ENCODE measurements around the gene UNC13A. TPM values are rescaled to one million over a fixed set of nuclear protein-coding genes. Genes with fewer than 3 reads are reported as not detected.
"Not testable (repeated sequence)": the region's sequence is repeated elsewhere in the genome, so short reads cannot be mapped to it uniquely, and the experiment has no call there.

Gene UNC13A
- total RNA-seq, 1 donor from 2014 or later = 1.3 TPM

DNA sequence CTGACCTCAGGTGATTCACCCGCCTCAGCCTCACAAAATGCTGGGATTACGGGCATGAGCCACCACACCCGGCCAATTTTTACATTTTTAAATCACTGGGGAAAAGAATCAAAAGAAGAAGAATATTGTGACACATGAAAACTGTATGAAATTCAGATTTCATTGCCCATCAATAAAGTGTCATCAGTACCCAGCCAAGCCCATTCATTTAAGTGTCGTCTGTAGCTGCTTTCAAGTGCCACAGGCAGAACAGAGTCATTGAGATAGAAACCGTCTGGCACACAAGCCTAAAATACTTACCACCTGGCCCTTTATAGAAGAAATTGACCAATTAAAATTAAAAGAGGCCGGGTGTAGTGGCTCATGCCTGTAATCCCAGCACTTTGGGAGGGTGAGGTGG, 117.4 kb downstream of the UNC13A start:
- Histone ChIP-seq H3K27me3 (no peaks in the 10 kb centered on the region), H3K4me1 (no peaks in the 10 kb centered on the region), H3K27ac (no peak overlapping the region), H3K36me3 (no peaks in the 10 kb centered on the region), H3K9ac (no peak overlapping the region), H3K9me3 (ENCODE audit: low read depth) (no peaks in the 10 kb centered on the region), H3K79me2 (ENCODE audit: low read depth) (no peaks in the 10 kb centered on the region), H2AFZ (replicated peaks) (no peak overlapping the region), H3K4me3 (no peak overlapping the region), H3F3A (ENCODE audit: low read depth) (peaks cover 5% of the 10 kb centered on the region), H3K4me2 (no peak overlapping the region), H4K20me1 (ENCODE audit: low read depth) (no peaks in the 10 kb centered on the region)
- peaks cover 2% of the 10 kb centered on the region for H3K27me3 Mint-ChIP-seq (ENCODE audit: insufficient read depth, low read depth)
- TF ChIP-seq EZH2phosphoT487 (IDR thresholded peaks at IDR 0.05) = no peak
- TF ChIP-seq, protein P1, sequence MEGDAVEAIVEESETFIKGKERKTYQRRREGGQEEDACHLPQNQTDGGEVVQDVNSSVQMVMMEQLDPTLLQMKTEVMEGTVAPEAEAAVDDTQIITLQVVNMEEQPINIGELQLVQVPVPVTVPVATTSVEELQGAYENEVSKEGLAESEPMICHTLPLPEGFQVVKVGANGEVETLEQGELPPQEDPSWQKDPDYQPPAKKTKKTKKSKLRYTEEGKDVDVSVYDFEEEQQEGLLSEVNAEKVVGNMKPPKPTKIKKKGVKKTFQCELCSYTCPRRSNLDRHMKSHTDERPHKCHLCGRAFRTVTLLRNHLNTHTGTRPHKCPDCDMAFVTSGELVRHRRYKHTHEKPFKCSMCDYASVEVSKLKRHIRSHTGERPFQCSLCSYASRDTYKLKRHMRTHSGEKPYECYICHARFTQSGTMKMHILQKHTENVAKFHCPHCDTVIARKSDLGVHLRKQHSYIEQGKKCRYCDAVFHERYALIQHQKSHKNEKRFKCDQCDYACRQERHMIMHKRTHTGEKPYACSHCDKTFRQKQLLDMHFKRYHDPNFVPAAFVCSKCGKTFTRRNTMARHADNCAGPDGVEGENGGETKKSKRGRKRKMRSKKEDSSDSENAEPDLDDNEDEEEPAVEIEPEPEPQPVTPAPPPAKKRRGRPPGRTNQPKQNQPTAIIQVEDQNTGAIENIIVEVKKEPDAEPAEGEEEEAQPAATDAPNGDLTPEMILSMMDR (IDR thresholded peaks at IDR 0.05) = no peak
- TF ChIP-seq EZH2 (IDR thresholded peaks at IDR 0.05) = no peak
- H3K27ac Mint-ChIP-seq = no peak overlapping the region
- DNase-seq (ENCODE audit: low spot score) = no peak
- H3K4me1 Mint-ChIP-seq = no peaks in the 10 kb centered on the region
- H3K4me3 Mint-ChIP-seq = no peak overlapping the region
- peaks cover 14% of the 10 kb centered on the region for H3K36me3 Mint-ChIP-seq
- no peaks in the 10 kb centered on the region for H3K9me3 Mint-ChIP-seq

DNA sequence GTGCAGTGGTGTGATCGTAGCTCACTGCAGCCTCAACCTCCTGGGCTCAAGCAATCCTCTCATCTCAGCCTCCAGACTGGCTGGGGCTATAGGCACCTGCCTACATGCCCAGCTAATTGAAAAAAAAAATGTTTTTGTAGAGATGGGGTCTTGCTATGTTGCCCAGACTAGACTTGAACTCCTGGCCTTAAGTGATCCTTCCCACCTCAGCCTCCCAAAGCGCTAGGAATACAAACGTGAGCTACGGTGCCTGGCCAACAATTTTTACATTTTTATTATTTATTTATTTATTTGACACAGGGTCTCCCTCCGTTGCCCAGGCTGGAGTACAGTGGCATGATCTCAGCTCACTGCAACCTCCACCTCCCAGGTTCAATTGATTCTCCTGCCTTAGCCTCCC, 117.9 kb downstream of the UNC13A start:
- H3K9me3 Mint-ChIP-seq; H3K27ac ChIP-seq; H3K36me3 ChIP-seq; H3K4me1 Mint-ChIP-seq; H3K27ac Mint-ChIP-seq; DNase-seq (ENCODE audit: low spot score); H3K4me3 Mint-ChIP-seq; H3K4me1 ChIP-seq; H3F3A ChIP-seq (ENCODE audit: low read depth); H3K9me3 ChIP-seq (ENCODE audit: low read depth); H3K9ac ChIP-seq; H2AFZ ChIP-seq (replicated peaks); H3K79me2 ChIP-seq (ENCODE audit: low read depth); H3K27me3 ChIP-seq; H3K4me3 ChIP-seq; H4K20me1 ChIP-seq (ENCODE audit: low read depth); H3K27me3 Mint-ChIP-seq (ENCODE audit: insufficient read depth, low read depth); H3K4me2 ChIP-seq: not testable (repeated sequence)
- peaks cover 14% of the 10 kb centered on the region for H3K36me3 Mint-ChIP-seq

DNA sequence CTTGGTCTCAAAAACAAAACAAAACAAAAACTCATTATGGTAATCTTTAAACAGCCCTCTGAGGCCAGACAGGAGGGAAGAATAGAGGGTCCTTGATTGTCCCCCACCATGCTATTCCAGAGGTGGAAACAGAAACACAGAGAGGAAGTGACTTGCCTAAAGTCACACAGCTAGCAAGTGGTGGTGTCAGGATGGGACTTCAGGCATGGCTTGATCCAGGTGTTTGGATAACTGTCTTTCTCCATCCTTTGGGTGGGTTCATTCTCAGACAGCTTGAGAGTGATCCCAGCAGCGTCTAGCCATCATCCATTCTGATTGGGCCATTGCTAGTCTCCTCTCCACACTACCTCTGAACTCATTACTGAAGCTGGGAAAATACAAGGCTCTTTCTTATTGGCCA, 120.2 kb downstream of the UNC13A start:
- H3K27ac Mint-ChIP-seq = no peak overlapping the region
- H3F3A ChIP-seq (ENCODE audit: low read depth) = no peaks in the 10 kb centered on the region
- no peak overlapping the region for H3K4me3 Mint-ChIP-seq
- no peaks in the 10 kb centered on the region for H4K20me1 ChIP-seq (ENCODE audit: low read depth)
- no peaks in the 10 kb centered on the region for H3K27me3 ChIP-seq
- TF ChIP-seq, protein P1 (IDR thresholded peaks at IDR 0.05) = no peak
- no peak for TF ChIP-seq EZH2 (IDR thresholded peaks at IDR 0.05)
- no peak for TF ChIP-seq EZH2phosphoT487 (IDR thresholded peaks at IDR 0.05)
- no peak overlapping the region for H2AFZ ChIP-seq (replicated peaks)
- no peak overlapping the region for H3K4me3 ChIP-seq
- DNase-seq (ENCODE audit: low spot score) = no peak
- no peaks in the 10 kb centered on the region for H3K79me2 ChIP-seq (ENCODE audit: low read depth)
- no peak overlapping the region for H3K9ac ChIP-seq
- H3K9me3 Mint-ChIP-seq = no peaks in the 10 kb centered on the region
- no peaks in the 10 kb centered on the region for H3K9me3 ChIP-seq (ENCODE audit: low read depth)
- no peak overlapping the region for H3K4me2 ChIP-seq
- H3K4me1 Mint-ChIP-seq = no peaks in the 10 kb centered on the region
- H3K27ac ChIP-seq = no peak overlapping the region
- no peaks in the 10 kb centered on the region for H3K36me3 ChIP-seq
- H3K36me3 Mint-ChIP-seq = peaks cover 14% of the 10 kb centered on the region
- no peaks in the 10 kb centered on the region for H3K27me3 Mint-ChIP-seq (ENCODE audit: insufficient read depth, low read depth)
- no peaks in the 10 kb centered on the region for H3K4me1 ChIP-seq

DNA sequence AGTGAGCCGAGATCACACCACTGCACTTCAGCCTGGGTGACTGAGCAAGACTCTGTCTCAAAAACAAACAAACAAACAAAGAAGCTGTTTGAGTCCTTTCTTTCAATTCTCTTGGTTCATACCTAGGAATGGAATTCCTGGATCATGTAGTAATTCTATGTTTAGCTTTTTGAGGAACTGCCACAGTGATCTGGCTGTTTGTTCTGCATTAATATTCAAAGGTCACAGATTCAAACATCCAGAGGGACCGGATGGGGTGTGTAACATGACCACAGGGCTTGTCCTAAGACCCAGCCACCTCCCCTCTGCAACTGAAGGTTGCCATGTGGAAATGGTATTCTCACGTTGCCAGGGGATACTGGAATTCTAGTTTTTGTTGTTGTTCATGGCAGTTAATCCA, 122.5 kb downstream of the UNC13A start:
- DNase-seq (ENCODE audit: low spot score) = no peak
- H3K36me3 Mint-ChIP-seq = peaks cover 9% of the 10 kb centered on the region
- H3K27ac Mint-ChIP-seq = no peak overlapping the region
- Histone ChIP-seq H3K4me3 (no peak overlapping the region), H3F3A (ENCODE audit: low read depth) (no peaks in the 10 kb centered on the region), H3K4me2 (no peak overlapping the region), H3K79me2 (ENCODE audit: low read depth) (no peaks in the 10 kb centered on the region), H3K36me3 (no peaks in the 10 kb centered on the region), H3K27ac (no peak overlapping the region), H3K9me3 (ENCODE audit: low read depth) (no peaks in the 10 kb centered on the region), H3K4me1 (no peaks in the 10 kb centered on the region), H4K20me1 (ENCODE audit: low read depth) (no peaks in the 10 kb centered on the region), H3K27me3 (no peaks in the 10 kb centered on the region), H3K9ac (no peak overlapping the region), H2AFZ (replicated peaks) (no peak overlapping the region)
- no peaks in the 10 kb centered on the region for H3K4me1 Mint-ChIP-seq
- no peaks in the 10 kb centered on the region for H3K27me3 Mint-ChIP-seq (ENCODE audit: insufficient read depth, low read depth)
- TF ChIP-seq EZH2phosphoT487 (IDR thresholded peaks at IDR 0.05) (no peak), EZH2 (IDR thresholded peaks at IDR 0.05) (no peak)
- TF ChIP-seq, protein P1 (IDR thresholded peaks at IDR 0.05) = no peak
- no peak overlapping the region for H3K4me3 Mint-ChIP-seq
- no peaks in the 10 kb centered on the region for H3K9me3 Mint-ChIP-seq
